Stimulated activated CD8-positive, alpha-beta memory T cell treated with anti-CD3 and anti-CD28 coated beads, Interleukin-7, amount 100 ng/mL, for 4 hours (primary cell): ENCODE measurements around the gene ZCCHC2.

ENCODE experiments used
- DNase-seq, 2 donors: peaks; one replicate each; pipeline ENCODE4 v3.0.0-alpha.2; 2020; ENCODE audit warnings: low read depth in 2 of 2

ZCCHC2 gene

GRCh38 chr18:62577765-62578164 is 54.9 kb downstream of the ZCCHC2 start:
- DNase-seq: no peak

DNA sequence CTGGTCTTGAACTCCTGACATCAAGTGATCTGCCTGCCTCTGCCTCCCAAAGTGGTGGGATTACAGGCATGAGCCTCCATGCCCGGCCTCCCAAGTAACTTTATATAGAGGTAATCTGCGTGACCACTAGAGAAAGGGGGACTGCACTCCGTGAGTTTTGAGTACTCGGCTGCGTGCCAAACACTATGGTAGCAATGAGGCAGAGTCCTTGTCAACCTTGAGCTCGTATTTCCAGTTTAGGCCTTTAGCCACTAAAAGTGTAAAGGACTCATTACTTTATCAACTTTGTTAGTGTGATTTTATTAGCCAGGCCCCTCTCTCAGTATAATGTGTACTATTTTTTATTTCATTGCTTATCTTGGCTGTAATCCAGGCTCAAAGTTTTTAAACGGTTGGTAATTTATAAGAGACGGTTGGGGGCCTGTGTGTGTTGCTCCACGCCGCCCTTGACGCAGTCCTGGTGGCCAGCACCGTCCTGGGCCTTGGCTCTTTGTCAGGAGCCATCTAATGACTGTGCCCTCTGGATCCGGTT is 56.2 kb downstream of the ZCCHC2 start:
- DNase-seq: no peak

DNA sequence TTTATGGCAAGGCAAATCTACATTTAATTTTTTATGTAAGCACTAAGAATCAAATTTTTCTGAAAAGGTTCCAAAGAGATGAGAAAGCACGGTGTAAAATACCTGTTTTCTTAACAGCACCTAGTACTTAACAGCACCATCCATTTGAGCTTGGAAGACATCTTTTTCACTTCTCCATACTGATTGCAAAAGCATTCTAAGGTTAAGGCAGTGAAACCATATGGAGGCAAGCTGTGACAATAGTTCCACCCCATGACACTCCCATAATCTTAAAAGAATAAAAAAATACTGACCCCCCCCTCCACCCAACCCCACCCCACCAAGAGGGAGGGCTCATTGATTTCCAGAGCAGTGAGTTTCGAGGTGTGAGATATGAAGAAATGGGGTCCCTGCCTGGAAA is 60.6 kb downstream of the ZCCHC2 start:
- DNase-seq: no peak

DNA sequence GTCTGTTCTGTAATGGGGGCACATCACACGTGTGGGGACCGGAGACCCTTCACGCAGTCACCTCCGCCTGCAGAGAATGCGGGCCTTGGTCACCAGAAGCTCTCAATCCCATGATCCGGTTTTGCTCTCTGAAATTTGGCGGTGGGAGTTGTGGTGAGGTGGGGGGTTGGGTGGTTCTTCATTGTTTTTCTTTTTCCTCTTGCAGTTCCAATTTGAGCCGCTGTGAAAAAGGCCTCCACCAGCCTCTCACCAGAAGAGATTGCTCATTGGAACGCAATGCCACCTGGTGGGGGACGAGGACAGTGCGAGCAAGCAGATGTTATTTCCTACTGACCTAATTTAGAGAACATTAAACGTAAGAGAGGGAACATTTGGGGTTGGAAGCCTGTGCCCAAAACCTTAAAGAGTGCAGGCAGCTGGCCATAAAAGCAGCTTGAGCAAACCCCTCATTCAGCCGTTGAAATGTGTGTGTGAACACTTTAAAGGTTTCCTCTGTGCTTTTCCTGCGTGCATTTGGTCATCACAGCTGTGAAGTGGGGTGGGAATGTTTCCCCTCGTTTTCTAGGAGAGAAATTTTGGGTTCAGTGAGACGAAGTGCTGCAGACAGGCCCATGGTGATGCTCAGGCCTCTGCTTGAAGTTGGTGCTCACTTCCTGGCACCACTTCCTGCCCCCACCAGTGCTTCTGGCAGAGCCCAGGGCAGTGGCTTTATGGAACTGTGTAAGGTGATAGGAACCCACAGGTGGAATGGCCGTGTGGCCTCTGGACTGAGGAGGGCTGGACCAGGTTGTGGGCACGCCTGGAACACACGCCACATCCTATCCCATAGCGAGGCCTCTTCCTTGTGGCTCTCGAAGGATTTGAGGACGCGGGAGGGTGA is 61.7 kb downstream of the ZCCHC2 start:
- peak; percentile 62 to 74 for DNase-seq

- peak; percentile 21 to 44 for DNase-seq
These were observed 62.7 kb downstream of the ZCCHC2 start for GRCh38 chr18:62585274-62586150.

DNA sequence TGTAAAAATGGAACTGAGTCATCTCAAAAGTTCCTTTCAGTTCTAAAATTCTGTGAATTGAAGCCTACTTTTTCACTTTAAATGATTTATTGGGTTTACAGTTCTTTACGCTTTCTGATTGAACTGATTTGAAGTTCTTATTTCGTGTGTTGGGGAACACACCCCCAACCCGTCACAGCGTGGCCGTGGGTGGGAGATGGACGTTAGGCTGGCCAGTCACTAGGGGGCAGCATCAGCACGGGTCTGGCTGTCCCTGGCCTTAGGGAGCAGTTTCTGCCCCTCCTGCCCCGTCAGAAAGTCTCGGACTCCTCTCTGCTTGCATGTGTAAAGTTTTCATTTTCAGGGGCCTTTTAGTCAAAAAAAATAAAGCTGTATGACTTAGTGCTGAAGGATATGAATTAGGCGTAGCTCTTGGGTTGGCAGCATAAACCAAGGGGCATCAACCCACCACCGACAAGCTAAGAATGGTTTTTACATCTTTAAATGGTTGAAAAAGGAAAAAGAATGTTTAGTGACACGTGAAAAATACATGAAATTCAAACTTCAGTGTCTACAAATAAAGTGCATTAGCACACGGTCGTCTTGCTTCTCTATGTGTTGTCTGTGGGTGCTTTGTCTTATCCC is 63.4 kb downstream of the ZCCHC2 start:
- peak; percentile 50 to 56 for DNase-seq

DNA sequence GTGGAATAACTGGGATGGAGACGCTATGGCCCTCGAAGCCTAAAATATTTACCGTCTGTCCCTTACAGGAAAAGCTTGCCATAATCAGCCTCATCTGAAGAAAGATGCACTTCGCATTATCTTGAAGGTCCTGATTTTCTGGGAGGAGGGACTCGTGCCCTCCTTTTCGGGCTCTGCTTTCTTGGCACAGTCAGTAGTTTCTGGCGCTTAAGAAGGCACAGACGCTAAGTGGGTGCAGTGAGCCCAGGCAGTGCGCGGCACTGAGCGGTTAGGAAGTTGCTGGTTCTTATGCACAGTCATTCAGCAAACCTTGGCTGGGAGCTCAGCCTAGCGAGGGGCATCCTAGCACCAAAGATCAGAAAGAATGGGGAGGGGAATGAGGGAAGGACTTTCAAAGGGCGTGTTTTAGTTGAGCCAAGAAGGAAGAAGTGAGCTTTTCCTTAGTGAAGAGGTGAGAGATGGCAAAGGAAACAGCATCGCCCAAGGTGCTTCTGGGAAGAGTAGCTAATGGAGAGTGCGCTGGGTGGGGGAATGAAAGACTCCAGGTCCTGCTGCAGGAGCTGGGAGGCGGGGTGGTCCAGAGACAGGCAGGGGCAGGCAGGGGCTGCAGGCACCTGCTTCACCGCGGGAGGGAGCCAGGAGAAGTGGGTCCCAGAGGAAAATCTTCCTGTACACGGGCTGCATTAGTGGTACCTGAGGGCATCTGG is 64.1 kb downstream of the ZCCHC2 start:
- no peak for DNase-seq

GRCh38 chr18:62587689-62588088 is 64.9 kb downstream of the ZCCHC2 start:
- no peak for DNase-seq

DNA sequence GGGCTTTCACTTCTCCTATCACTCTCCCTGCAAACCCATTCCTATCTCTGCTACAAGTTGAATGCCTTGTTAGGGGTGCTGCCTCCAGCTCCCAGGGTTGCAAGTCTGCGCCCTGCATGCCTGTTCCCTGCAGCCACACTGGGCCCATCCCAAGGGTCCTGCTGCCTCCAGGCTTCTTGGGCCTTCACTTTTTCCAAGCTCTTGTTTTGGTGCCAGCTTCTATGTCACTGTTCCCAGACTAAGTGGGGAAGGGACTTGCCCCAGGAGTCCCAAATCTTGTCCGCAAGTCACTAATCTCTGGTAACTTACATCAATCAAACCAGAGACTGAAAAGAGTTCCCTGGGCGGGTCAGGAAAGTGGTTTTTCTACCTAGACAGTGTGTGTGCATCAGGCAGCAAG is 65.4 kb downstream of the ZCCHC2 start:
- no peak for DNase-seq

DNA sequence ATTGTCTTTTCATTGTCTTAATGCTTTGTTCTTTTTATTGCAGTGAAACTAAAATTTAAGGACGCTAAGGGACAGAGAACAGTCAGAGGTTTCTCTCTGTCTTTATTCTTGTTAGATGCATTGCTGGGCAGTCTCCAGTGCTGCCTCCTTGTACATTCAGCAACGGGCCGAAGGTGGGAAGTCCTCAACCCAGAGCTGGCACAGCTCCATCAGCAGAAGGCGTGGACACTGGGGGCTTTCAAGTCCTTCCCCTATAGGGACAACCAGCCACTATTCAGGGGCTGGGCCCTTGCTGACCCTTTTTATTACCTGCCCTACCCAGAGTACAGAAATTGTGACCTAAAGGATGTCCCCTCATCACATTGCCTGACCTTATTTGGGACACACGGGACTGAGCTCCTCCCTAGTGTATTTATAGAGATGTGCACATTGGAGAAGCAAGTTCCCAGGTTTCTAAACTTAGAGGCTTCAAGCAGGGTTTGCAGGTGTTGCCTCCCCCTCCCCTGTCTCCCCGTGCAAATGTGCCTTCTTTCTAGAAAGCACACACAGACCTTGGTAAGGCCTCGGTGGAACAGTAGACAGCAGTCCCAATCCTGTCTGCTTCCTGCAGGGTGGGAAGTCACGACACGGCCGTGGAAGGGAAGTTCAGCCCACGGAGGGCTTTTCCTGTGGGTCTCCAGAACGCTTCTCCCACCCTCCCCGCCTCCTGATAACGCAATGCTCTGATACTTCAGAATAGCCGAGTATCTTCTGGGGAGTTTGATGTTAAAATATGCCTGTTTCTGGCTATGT is 68.2 kb downstream of the ZCCHC2 start:
- no peak for DNase-seq

DNA sequence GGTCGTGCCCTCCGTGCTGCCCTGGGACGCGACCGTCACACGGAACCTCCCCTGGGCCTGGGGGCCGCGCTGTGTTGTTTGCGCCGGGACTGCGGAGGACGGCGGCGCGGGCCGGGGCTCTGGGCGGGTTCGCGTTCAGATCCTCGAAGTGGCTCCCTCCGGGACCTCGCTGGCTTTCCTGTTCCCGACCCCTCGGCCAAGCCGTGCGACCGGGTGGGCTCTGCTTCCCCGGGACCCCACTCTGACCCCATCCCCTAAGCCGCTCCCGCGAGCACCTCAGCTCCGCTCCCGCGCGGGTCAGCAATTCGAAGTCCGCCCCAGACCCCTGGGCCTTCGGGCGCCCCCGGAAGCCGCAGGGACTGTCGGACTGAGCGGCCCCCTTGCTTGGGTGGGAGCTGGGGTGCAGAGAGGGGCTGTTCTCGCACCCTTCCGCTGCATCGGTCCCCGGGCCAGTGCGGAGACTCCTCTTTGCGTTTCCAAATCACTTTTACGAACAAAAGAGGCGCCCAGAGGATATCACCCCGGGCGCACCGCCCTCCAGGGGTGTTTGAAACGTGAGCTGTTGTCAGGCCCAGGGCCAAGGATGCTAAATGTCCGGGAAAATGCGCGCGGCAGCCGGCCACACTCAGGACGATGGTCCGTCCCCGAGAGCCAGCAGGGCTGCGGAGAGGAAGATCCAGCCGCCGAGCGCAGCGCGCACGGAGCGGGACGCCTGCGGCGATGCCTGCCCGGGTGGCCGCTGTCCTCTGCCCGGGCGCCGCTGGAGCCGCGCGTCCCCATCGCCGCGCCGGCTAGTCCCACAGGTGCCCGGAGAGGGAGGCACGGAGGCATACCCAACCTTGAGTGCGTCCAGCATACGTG is 73.5 kb downstream of the ZCCHC2 start:
- no peak for DNase-seq

DNA sequence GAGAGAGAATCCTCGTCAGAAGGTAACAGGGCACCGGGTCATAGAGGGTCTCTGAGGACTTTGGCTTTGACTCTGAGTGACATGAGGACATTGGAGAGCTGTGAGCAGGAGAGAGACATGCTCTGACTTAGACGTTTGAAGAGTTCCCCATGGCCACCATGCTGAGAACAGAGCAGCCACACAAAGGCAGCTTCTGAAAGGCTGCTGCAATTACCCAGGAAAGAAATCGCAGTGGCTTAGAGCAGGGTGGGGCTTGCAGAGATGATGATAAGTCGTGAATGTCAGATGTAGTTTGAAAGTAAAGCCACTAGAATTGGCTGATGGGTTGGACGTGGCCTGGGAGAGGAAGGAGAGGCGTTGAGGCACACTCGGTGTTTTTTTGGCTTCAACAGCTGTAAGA is 79.0 kb downstream of the ZCCHC2 start:
- DNase-seq: no peak

GRCh38 chr18:62602706-62603105 is 79.9 kb downstream of the ZCCHC2 start:
- DNase-seq: no peak

DNA sequence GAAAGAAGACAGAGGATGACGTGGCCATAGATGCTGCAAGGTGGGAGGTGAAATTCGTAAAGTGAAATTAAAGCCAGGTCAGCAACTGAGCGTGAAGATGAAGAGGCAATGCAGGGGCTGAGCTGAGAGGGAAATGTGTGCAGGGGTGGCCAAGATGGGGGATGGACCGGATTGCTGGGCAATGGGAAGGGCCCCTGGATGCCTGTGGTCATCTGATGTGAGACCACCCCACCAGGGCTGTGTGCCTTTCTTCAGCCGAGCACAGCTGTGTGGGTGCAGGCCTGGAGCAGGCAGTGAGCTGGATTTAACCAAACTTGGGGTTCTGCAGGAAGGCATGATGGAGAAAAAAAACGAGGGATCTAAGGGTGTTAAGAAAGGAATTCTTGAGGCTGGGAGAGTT is 80.4 kb downstream of the ZCCHC2 start:
- DNase-seq: no peak

DNA sequence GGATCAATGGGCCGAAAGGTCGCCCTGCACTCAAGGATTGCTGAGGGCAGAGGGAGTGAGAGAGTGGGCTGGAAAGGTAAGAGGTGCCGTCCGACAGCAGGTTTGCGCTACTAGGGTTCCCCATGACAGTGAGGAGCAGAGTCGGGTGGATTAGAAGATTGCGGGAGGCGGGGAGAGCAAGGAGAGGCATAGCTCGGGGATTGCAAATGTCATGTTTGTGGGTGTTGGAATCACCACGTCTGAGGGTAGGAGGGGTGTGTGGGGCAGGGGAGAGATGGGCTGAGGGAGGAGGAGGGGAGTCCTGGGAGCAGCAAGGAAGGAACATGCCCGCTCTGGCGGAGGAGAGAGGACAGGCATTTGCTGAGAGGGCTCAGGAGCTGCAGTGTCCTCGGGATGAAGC is 81.2 kb downstream of the ZCCHC2 start:
- no peak for DNase-seq

DNA sequence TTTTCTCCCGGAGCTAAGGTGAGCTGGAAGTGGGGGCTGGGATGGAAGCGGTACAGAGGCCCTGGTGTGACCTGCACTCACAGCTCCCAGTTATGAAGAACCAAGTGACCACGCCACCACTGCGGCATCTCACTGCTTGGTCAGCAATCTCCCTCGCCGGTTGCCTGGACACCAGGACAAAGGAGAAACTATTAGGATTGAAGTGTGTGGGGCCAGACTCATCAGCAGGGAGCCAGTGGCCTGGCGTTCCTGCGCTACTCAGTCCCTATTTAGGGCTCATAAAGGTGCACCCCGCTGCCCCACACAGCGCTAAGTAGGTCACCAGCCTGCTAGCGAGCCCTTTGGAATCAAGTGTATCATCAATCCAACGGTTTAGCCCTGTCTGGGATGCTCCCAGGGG is 82.9 kb downstream of the ZCCHC2 start:
- DNase-seq: no peak

GRCh38 chr18:62606106-62606505 is 83.3 kb downstream of the ZCCHC2 start:
- no peak for DNase-seq

DNA sequence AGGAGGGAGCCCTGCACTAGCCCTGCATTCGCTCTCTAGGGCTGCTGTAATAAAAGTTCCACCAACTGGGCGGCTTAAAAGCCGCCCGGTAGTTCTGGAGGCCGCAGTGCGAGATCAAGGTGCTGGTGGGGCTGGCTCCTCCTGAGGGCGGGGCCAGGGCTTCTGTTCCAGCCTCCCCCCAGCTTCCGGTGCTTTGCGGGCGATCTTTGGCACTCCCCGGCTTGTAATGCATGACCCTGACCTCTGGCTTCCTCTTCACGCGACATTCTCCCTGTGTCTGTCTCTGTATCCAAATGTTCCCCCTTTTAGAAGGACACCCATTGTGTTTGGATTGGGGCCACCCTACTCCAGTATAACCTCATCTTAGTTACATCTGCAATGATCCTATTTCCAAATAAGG is 84.5 kb downstream of the ZCCHC2 start:
- no peak for DNase-seq

DNA sequence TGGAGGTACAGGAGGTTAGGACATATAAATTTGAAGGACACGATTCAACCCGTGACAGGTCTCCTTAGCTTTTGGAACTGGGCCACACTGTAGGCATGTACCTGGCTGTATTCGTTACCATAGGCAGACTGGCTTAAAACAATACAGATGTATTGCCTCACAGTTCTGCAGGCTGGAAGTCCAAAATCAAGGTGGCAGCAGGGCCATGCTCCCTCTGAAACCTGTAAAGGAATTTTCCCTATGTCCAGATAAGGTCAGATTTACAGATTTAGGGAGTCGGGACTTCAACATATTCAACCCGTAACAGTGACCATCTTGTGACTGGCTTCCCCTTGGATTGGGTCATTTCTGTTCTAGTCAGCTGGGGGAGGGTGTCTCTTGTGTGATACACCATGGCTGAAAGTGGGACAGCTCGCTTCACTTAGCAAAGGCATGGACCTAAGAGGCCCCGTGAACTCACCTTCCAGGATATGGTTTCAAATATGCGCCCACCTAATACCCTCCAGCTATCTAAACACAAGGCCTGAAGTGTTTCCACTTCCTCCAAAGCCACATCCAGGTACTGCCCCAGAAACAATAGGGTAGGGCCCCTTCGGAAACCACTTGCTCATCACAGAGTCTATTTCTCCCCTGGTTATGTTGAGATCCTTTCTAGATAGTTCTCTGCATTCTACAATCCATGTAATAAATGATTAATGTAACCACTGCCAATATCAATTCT is 85.0 kb downstream of the ZCCHC2 start:
- DNase-seq: no peak
